HepG2 (cell line): Measurements from ENCODE around the gene EIF3CL.
"Not testable (repeated sequence)": the region's sequence is repeated elsewhere in the genome, so short reads cannot be mapped to it uniquely, and the experiment has no call there.

Experiments used
- CEBPB ChIP-seq: IDR thresholded peaks from 2 replicates; pipeline ENCODE4 v1.6.1; 2011; ENCODE audit warnings: low read depth, low read length, improper control_type of control experiment, borderline replicate concordance
- HOXD1 ChIP-seq: sonication (generic); formaldehyde crosslinking; IDR thresholded peaks from 2 replicates; pipeline ENCODE4 v1.5.0; 2020; ENCODE audit warnings: missing genetic modification reagents
- RBM22 ChIP-seq: fragments of 200-400 bp; formaldehyde crosslinking; optimal IDR thresholded peaks from 2 replicates; pipeline ENCODE3; 2017; ENCODE audit warnings: mild to moderate bottlenecking, low read length, moderate library complexity
- ZNF256 ChIP-seq: sonication (generic); formaldehyde crosslinking; conservative IDR thresholded peaks from 2 replicates; pipeline ENCODE4 v1.4.0; 2020; ENCODE audit warnings: missing genetic modification reagents
- TF ChIP-seq, protein P1 (sequence below): sonication (generic); formaldehyde crosslinking; IDR thresholded peaks from 2 replicates; pipeline ENCODE4 v1.4.0; 2020; ENCODE audit warnings: missing genetic modification reagents

DNA sequence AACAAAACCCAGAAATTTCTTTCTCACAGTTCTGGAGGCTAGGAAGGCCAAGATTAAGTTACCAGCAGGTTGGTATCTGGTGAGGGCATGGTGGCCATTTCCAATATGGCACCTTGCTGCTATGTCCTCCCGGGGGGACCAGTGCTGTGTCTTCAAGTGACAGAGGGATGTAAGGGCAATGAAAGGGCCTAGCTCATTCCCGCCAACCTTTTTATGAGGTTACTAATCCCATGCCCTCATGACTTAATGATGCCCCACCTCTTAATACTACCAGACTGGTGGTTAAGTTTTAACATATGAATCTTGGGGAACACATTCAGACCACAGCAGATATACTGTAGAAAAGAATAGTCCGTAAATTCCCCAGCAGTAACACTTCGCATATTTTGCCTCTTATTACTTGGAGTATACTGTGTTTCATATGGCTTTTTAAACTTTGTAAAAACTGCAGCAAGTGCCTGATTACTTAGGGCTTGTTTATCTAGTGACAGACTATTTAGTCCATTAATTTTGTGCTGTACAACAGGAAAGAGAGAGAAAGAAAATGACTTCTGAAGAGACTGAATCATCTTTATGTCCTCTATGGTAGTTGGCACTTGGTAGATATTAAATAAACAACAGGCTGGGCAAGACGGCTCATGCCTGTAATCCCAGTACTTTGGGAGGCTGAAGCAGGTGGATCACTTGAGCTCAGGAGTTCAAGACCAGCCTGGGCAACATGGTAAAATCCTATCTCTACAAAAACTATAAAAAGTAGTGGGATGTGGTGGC, 66.5 kb downstream of the EIF3CL start:
- TF ChIP-seq ZNF256 (CRISPR knock-in tag); RBM22; HOXD1 (CRISPR knock-in tag); CEBPB: not testable (repeated sequence)
- TF ChIP-seq, protein P1, sequence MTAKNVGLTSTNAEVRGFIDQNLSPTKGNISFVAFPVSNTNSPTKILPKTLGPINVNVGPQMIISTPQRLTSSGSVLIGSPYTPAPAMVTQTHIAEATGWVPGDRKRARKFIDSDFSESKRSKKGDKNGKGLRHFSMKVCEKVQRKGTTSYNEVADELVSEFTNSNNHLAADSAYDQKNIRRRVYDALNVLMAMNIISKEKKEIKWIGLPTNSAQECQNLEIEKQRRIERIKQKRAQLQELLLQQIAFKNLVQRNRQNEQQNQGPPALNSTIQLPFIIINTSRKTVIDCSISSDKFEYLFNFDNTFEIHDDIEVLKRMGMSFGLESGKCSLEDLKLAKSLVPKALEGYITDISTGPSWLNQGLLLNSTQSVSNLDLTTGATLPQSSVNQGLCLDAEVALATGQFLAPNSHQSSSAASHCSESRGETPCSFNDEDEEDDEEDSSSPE (CRISPR knock-in tag): not testable (repeated sequence)
